Measurements from ENCODE around the gene DCST2. TPM values are rescaled to one million over a fixed set of nuclear protein-coding genes. Genes with fewer than 3 reads are reported as not detected.

The DCST2 gene
- polyA plus RNA-seq, 1 of the 3 experiments (the other 2 are of a cell fraction): 0.76 TPM

GRCh38 chr1:155082301-155083051 is 48.9 kb upstream of the DCST2 start:
- ChIA-PET CTCF (interaction anchor here (1.2 to 4.3 kb wide), 4 partner anchors 9 to 33 kb away, joined by 3 to 129 read pairs (median 25); partner anchors contain the start of gene ADAM15), POLR2A (no interaction called here)
- Histone ChIP-seq H3K9ac (no peak overlapping the region), H3K79me2 (ENCODE audit: insufficient read depth) (no peaks in the 10 kb centered on the region), H3K9me2 (no peaks in the 10 kb centered on the region), H3K4me3 (ENCODE audit: low read depth in 2 of 2, low read length in 1 of 2) (no peak overlapping the region), H3F3A (replicated peaks; ENCODE audit: insufficient read depth) (peaks cover 7% of the 10 kb centered on the region), H3K27ac (ENCODE audit: low read depth in 2 of 2, low read length in 1 of 2) (no peak overlapping the region), H3K27me3 (ENCODE audit: insufficient read depth) (peaks cover 23% of the 10 kb centered on the region), H2AFZ (ENCODE audit: low read depth) (no peak overlapping the region), H4K20me1 (ENCODE audit: insufficient read depth) (no peaks in the 10 kb centered on the region), H3K4me2 (no peak overlapping the region), H3K9me3 (no peaks in the 10 kb centered on the region), H3K36me3 (replicated peaks in 1 of 2; ENCODE audit: control insufficient read depth in 1 of 2, insufficient read depth in 2 of 2, low read length in 1 of 2) (no peaks in the 10 kb centered on the region), H3K4me1 (ENCODE audit: control insufficient read depth in 1 of 2, insufficient read depth in 2 of 2, low read depth in 1 of 2, low read length in 1 of 2) (peaks cover 21 to 37% of the 10 kb centered on the region in 2 experiments; a peak in 3 of 4 replicates)
- 73% methylated on average over 34 of the region's 36 CpGs for WGBS (ENCODE audit: low lambda C conversion rate)
- TF ChIP-seq POLR2AphosphoS5 (IDR thresholded peaks at IDR 0.05; ENCODE audit: low read depth, low read length) (no peak), PBX3 (IDR thresholded peaks at IDR 0.05) (no peak), FOSL2 (IDR thresholded peaks at IDR 0.05; ENCODE audit: borderline replicate concordance, low read depth) (no peak), NFIC (IDR thresholded peaks at IDR 0.05; ENCODE audit: borderline replicate concordance) (no peak), SMC3 (IDR thresholded peaks at IDR 0.05; ENCODE audit: low read depth, low read length) (no peak), NRF1 (IDR thresholded peaks at IDR 0.05; ENCODE audit: low read depth, low read length) (no peak), TCF12 (IDR thresholded peaks at IDR 0.05) (no peak)
- TF ChIP-seq, protein P1, sequence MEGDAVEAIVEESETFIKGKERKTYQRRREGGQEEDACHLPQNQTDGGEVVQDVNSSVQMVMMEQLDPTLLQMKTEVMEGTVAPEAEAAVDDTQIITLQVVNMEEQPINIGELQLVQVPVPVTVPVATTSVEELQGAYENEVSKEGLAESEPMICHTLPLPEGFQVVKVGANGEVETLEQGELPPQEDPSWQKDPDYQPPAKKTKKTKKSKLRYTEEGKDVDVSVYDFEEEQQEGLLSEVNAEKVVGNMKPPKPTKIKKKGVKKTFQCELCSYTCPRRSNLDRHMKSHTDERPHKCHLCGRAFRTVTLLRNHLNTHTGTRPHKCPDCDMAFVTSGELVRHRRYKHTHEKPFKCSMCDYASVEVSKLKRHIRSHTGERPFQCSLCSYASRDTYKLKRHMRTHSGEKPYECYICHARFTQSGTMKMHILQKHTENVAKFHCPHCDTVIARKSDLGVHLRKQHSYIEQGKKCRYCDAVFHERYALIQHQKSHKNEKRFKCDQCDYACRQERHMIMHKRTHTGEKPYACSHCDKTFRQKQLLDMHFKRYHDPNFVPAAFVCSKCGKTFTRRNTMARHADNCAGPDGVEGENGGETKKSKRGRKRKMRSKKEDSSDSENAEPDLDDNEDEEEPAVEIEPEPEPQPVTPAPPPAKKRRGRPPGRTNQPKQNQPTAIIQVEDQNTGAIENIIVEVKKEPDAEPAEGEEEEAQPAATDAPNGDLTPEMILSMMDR (IDR thresholded peaks at IDR 0.05): no peak
- TF ChIP-seq, protein P2, sequence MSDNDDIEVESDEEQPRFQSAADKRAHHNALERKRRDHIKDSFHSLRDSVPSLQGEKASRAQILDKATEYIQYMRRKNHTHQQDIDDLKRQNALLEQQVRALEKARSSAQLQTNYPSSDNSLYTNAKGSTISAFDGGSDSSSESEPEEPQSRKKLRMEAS (IDR thresholded peaks at IDR 0.05; ENCODE audit: low read depth): no peak
- DNase-seq: no peak

GRCh38 chr1:155081472-155082300 is 48.1 kb upstream of the DCST2 start:
- H3K9ac ChIP-seq: no peak overlapping the region
- WGBS (ENCODE audit: low lambda C conversion rate): 77% methylated on average over 44 of the region's 68 CpGs
- no peaks in the 10 kb centered on the region for H3K9me3 ChIP-seq
- TF ChIP-seq RAD21 (IDR thresholded peaks at IDR 0.05; ENCODE audit: low read length) (no peak), JUND (IDR thresholded peaks at IDR 0.05) (no peak), TEAD4 (IDR thresholded peaks at IDR 0.05; ENCODE audit: borderline replicate concordance, insufficient read depth) (no peak), PBX3 (IDR thresholded peaks at IDR 0.05) (no peak), GABPA (IDR thresholded peaks at IDR 0.05; ENCODE audit: low read depth) (no peak), TCF12 (IDR thresholded peaks at IDR 0.05) (no peak)
- POLR2A ChIA-PET: interaction anchor here (1.2 to 1.9 kb wide), 2 partner anchors 11 to 17 kb away, joined by 3 to 5 read pairs; no protein-coding TSS in a partner anchor
- no peaks in the 10 kb centered on the region for H3K9me2 ChIP-seq
- no peaks in the 10 kb centered on the region for H3K79me2 ChIP-seq (ENCODE audit: insufficient read depth)
- no peaks in the 10 kb centered on the region for H4K20me1 ChIP-seq (ENCODE audit: insufficient read depth)
- peaks cover 23% of the 10 kb centered on the region for H3K27me3 ChIP-seq (ENCODE audit: insufficient read depth)
- peaks cover 10% of the 10 kb centered on the region for H3F3A ChIP-seq (replicated peaks; ENCODE audit: insufficient read depth)
- H3K27ac ChIP-seq (ENCODE audit: low read depth in 2 of 2, low read length in 1 of 2): no peak overlapping the region
- H3K4me1 ChIP-seq (ENCODE audit: control insufficient read depth in 1 of 2, insufficient read depth in 2 of 2, low read depth in 1 of 2, low read length in 1 of 2): peaks cover 21 to 36% of the 10 kb centered on the region in 2 experiments; a peak in 3 of 4 replicates
- DNase-seq: no peak
- no peaks in the 10 kb centered on the region for H3K36me3 ChIP-seq (replicated peaks in 1 of 2; ENCODE audit: control insufficient read depth in 1 of 2, insufficient read depth in 2 of 2, low read length in 1 of 2)
- H2AFZ ChIP-seq (ENCODE audit: low read depth): no peak overlapping the region
- H3K4me2 ChIP-seq: no peak overlapping the region
- no peak overlapping the region for H3K4me3 ChIP-seq (ENCODE audit: low read depth in 2 of 2, low read length in 1 of 2)
- CTCF ChIA-PET: interaction anchor here (1.1 to 29.9 kb wide), 8 partner anchors 10 to 91 kb away, joined by 4 to 573 read pairs (median 10); partner anchors contain the start of genes ADAM15, DCST1, DCST2 and EFNA4
